Ishikawa (cell line): ENCODE data around the gene ARMC9.

Experiments used
- EP300 ChIP-seq: IDR thresholded peaks from 2 replicates; pipeline ENCODE4 v1.6.1; 2012; ENCODE audit warnings: borderline replicate concordance
- MAX ChIP-seq: IDR thresholded peaks from 2 replicates; pipeline ENCODE4 v1.6.1; 2012
- NFIC ChIP-seq: IDR thresholded peaks from 2 replicates; pipeline ENCODE4 v1.6.1; 2012
- RAD21 ChIP-seq: IDR thresholded peaks from 2 replicates; pipeline ENCODE4 v1.6.1; 2012; ENCODE audit warnings: low read depth
- REST ChIP-seq: IDR thresholded peaks from 2 replicates; pipeline ENCODE4 v1.6.1; 2012; ENCODE audit warnings: low read depth, mild to moderate bottlenecking
- TAF1 ChIP-seq: IDR thresholded peaks from 2 replicates; pipeline ENCODE4 v1.6.1; 2012; ENCODE audit warnings: low read depth, mild to moderate bottlenecking
- YY1 ChIP-seq: IDR thresholded peaks from 2 replicates; pipeline ENCODE4 v1.6.1; 2012; ENCODE audit warnings: low read depth

GRCh38 chr2:231276987-231277386, 78.6 kb downstream of the ARMC9 start:
- TF ChIP-seq YY1 (no peak), TAF1 (no peak), EP300 (no peak), MAX (no peak), NFIC (no peak), RAD21 (no peak), REST (no peak)
